GM18526 (cell line): ENCODE results near the gene TNS2.

ENCODE experiments used
- POLR2A ChIP-seq: IDR thresholded peaks from 3 replicates; pipeline ENCODE4 v1.6.1; 2011; ENCODE audit not compliant: insufficient read length; ENCODE audit errors: extremely low read depth

The TNS2 gene

GRCh38 chr12:53071591-53072551 is 22.0 kb downstream of the TNS2 start:
- no peak for TF ChIP-seq POLR2A

DNA sequence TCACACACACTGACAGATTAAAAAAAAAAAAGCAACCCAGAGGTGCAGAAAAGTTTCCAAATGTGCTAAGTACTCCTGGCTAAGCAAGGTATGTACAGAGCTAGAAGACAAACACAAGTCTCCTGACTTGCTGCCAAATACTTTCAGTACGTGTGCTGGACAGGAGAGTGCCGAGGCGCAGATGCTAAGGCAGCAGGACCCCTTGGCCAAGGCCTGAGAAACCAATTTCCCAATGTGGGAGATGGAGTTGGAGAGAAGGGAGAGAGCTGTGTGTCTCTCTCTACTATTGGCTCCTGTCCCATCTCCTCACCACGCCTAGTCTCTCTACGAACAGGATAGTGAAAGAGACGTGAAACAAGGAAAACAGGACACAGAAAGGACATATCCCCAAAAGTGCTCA is 24.0 kb downstream of the TNS2 start:
- no peak for TF ChIP-seq POLR2A

DNA sequence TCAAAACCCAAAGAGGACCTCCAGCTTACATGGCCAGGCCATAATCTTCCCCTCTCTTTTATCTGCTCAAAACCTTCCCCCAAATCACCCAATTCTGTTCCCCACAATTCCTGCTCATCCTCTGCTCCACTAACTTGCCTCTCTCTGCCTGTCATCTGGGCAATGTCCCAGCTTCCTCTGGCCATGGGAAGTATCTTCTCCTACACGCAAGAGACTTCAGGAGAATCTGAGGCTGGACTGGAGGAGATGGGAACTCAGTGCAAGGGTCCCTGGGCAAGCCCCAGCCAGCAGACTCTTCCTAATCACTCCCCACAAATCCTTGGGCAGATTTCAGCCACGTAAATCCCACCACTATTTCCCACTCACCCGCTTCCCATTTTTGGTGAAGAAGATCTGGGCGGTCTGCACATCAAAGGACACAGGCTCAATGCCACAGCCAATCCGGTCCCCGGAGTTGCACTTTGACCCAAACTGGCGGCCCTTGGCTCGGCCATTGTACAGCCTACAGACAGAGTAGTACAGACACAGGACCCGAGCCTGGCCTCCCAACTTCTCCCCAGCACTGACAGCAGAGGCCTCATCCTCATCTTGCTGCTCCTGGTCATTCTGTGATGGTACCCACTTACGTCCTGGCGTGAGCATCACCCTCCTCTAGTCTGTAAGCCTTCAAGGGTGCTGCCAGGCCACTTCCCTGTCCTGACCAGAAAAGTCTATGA is 24.6 kb downstream of the TNS2 start:
- TF ChIP-seq POLR2A = no peak

GRCh38 chr12:53074999-53075370 is 25.1 kb downstream of the TNS2 start:
- TF ChIP-seq POLR2A = no peak

GRCh38 chr12:53076461-53076860 is 26.6 kb downstream of the TNS2 start:
- no peak for TF ChIP-seq POLR2A

DNA sequence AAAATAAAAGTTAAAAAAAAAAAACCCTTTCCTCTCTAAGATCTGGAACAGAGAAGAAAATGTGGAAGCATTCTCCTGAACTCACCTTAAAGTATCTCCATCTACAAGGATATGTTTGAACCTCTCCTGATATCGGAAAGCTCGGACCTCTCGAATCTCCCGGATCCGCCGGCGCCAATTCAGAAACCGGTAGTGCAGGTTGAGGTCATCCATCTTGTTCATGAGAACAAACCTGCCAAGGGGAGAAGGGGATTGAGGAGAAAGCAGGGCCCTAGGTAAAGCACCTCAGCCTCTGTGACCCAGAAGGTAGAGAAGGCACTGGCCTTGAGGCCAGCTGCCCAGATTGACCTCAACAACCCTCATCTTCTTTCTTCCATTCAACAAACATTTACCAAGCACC is 27.2 kb downstream of the TNS2 start:
- TF ChIP-seq POLR2A = no peak

DNA sequence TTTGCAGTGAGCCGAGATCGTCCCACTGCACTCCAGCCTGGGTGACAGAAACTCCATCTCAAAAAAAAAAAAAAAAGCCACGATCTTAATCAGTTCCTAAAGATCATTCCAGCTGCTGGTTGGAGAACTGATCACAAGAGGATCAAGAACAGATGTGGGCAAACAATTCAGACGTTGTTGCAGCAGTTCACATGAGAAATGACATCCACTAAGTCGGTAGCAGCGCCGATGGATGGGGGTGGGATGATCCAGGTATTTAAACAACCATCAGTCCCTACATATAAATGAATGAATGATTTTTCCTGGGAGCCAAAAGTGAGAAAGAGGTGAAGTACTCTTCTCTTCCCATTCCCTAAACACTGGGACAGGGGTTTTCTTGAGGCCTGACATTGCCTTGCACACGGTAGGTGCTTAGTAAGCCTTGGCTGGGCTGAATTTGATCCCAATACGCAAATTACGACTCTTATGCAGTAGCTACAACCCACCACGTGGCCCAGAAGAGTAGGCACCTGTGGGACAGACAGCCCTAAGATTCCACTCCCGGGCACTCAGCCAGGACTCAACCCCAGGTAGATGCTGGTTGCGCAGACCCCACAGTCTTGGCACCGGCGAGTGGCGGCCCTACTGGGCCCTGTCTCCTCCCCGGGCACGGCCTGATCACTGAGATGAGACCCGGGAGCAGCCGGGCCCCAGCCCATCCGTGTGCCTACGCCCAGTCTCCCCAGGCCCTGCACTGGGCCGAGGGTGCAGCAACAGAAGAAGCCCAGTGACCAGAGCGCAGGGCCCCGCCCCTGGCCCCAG is 28.8 kb downstream of the TNS2 start:
- TF ChIP-seq POLR2A = no peak

GRCh38 chr12:53079226-53080117 is 29.6 kb downstream of the TNS2 start, which contains the start of gene SPRYD3:
Gene SPRYD3, minus strand, starts transcription at chr12:53079390. Its CDS starts 57 bp downstream, at chr12:53079333.
- peak; percentile 95 for TF ChIP-seq POLR2A

- no peak for TF ChIP-seq POLR2A
These were observed 32.8 kb downstream of the TNS2 start for GRCh38 chr12:53082637-53083175.

DNA sequence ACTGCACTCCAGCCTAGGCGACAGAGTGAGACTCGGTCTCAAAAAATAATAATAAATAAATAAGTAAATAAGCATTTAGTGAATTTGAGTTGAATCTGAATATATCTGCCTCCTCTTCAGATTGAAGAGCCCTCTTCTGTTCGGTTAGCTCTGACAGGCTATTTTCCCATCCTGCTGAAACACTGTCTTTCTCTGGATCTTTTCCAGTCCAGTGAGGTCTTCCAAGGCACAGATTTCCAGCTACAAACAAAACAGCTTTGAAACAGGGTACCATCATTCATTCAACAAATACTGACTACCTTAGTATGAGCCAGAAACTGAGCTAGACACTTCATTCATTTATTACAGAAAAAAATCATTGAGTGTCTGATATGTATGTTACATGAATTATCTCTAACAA is 36.5 kb downstream of the TNS2 start:
- no peak for TF ChIP-seq POLR2A

GRCh38 chr12:53090105-53090504 is 40.2 kb downstream of the TNS2 start:
- TF ChIP-seq POLR2A = no peak

GRCh38 chr12:53090554-53090953 is 40.7 kb downstream of the TNS2 start:
- no peak for TF ChIP-seq POLR2A

DNA sequence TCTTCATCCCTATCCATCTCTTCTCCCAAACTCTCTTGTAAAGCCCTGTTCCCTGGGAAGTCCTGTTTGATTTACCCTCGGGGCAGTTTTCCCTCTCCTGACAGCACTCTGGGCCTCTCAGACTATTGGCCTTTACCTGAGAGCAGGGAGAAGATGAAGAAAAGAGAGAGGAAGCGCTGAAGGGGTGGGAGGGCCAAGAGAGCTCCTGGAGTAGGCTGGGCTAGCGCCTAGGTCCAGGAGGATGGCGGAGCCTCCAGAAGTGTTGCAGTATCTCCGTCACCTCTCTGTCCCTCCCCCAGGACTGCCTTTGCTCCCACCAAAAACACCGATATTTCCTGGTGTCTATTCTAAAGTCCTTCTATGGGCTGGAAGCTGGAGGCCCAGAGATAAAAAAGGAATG is 41.9 kb downstream of the TNS2 start:
- TF ChIP-seq POLR2A = no peak

GRCh38 chr12:53093777-53094393 is 44.0 kb downstream of the TNS2 start:
- no peak for TF ChIP-seq POLR2A

GRCh38 chr12:53094394-53094787 is 44.5 kb downstream of the TNS2 start:
- TF ChIP-seq POLR2A = no peak
